ENCODE results near the gene C6orf118. TPM values are rescaled to one million over a fixed set of nuclear protein-coding genes. Genes with fewer than 3 reads are reported as not detected.

The C6orf118 gene
- total and polyA plus RNA-seq, 9 of the 15 experiments (the other 6 are each of a cell fraction or from before 2014, with no cell fraction given): not detected

- H3K9me1 ChIP-seq (ENCODE audit: control insufficient read depth, insufficient read depth, low read length): no peaks in the 10 kb centered on the region
- DNase-seq (ENCODE audit: extremely low read depth in 1 of 4, low spot score in 3 of 4) (no peak), ATAC-seq (no peak), FAIRE-seq (no peak)
- ChIA-PET CTCF (ENCODE audit: low intra/inter-chr PET ratio) (no interaction called here), POLR2A (interaction anchor here (0.6 kb wide), 1 partner anchor 257 kb away, joined by 3 read pairs; no protein-coding TSS in a partner anchor)
- intact Hi-C loops (cut with micrococcal nuclease) (no loop called here), in situ Hi-C loops (cut with MboI) (no loop called here)
- no peaks in the 10 kb centered on the region for H3K36me3 ChIP-seq (ENCODE audit: control insufficient read depth, insufficient read depth, low read length)
- no peaks in the 10 kb centered on the region for H3K4me1 ChIP-seq (replicated peaks in 1 of 2; ENCODE audit: control insufficient read depth in 2 of 2, insufficient read depth in 2 of 2, low read length in 2 of 2)
- 0% methylated on average over 1 of the region's 1 CpG for WGBS (ENCODE audit: insufficient coverage, low coverage, missing lambda C conversion rate)
- no peak for TF ChIP-seq NR1H2 (CRISPR knock-in tag; IDR thresholded peaks at IDR 0.05)
- no peak for TF ChIP-seq ZNF444 (CRISPR knock-in tag; IDR thresholded peaks at IDR 0.05)
- TF ChIP-seq ETS2 (tag; IDR thresholded peaks at IDR 0.05; ENCODE audit: borderline replicate concordance, poor library complexity, severe bottlenecking): no peak
- no peak for TF ChIP-seq DPF2 (IDR thresholded peaks at IDR 0.05)
- no peak for TF ChIP-seq CHCHD3 (CRISPR knock-in tag; IDR thresholded peaks at IDR 0.05)
- no peak for TF ChIP-seq ZBTB40 (IDR thresholded peaks at IDR 0.05)
- no peak for TF ChIP-seq ZBTB40 (CRISPR knock-in tag; IDR thresholded peaks at IDR 0.05)
- TF ChIP-seq BHLHE40 (IDR thresholded peaks at IDR 0.05; ENCODE audit: low read length): no peak
- H3K27ac ChIP-seq (ENCODE audit: extremely low read depth, low read depth, low read length): no peak overlapping the region
- no peaks in the 10 kb centered on the region for H3K79me2 ChIP-seq (ENCODE audit: control insufficient read depth, insufficient read depth, low read length)
- no peak overlapping the region for H2AFZ ChIP-seq (ENCODE audit: low read depth, low read length)
- H3K9ac ChIP-seq (ENCODE audit: insufficient read depth in 1 of 2, low read depth in 2 of 2, low read length in 2 of 2): no peak overlapping the region
- no peak overlapping the region for H3K4me2 ChIP-seq (ENCODE audit: insufficient read depth, low read length)
- peaks cover 2% of the 10 kb centered on the region; the same call in 1 of the 2 replicates for H3K9me3 ChIP-seq (replicated peaks; ENCODE audit: control insufficient read depth, insufficient read depth, low read depth, low read length)
- no peaks in the 10 kb centered on the region for H3K27me3 ChIP-seq (ENCODE audit: control insufficient read depth in 2 of 2, insufficient read depth in 2 of 2, low read length in 2 of 2)
- no peaks in the 10 kb centered on the region for H4K20me1 ChIP-seq (replicated peaks; ENCODE audit: control insufficient read depth, insufficient read depth, low read length)
- H3K4me3 ChIP-seq: no peak overlapping the region
- BruUV-seq (replicated peaks): no TSS peak
Observed at GRCh38 chr6:165266621-165267020, 42.8 kb downstream of the C6orf118 start.

Measured in K562 (cell line).